A673 (cell line): ENCODE data around the gene BMF. TPM values are rescaled to one million over a fixed set of nuclear protein-coding genes. Genes with fewer than 3 reads are reported as not detected.
"Not testable (repeated sequence)": the region's sequence is repeated elsewhere in the genome, so short reads cannot be mapped to it uniquely, and the experiment has no call there.

Experiments
- BruUV-seq: library from RNA; stranded (reverse); fragments of 400-500 nt; replicated peaks from 2 replicates; lab custom pipeline; 2021; lab: Mats Ljungman, UMichigan
- CTCF ChIA-PET: fragments of 300-600 bp; sonication (Branson Sonifier 250); formaldehyde crosslinking; loops from one replicate; lab custom pipeline; 2022; ENCODE audit warnings: antibody characterized with exemption; lab: Charles Lee
- POLR2A ChIA-PET: fragments of 300-600 bp; sonication (Branson Sonifier 250); formaldehyde crosslinking; loops from one replicate; lab custom pipeline; 2022; ENCODE audit warnings: antibody characterized with exemption; ENCODE audit not compliant: low non-redundant PET; lab: Charles Lee
- DNase-seq: peaks from one replicate; pipeline ENCODE4 v3.0.0-alpha.2; 2015; ENCODE audit warnings: low spot score
- H3K27ac ChIP-seq: fragments of 200-600 bp; sonication (generic); 2 replicates; pipeline ENCODE4 v1.5.1; 2016; ENCODE audit warnings: mixed run types, low read depth, mild to moderate bottlenecking, mixed read lengths, antibody characterized with exemption, low read length; ENCODE audit not compliant: poor library complexity, severe bottlenecking
- H3K27me3 ChIP-seq: fragments of 200-600 bp; sonication (generic); replicated peaks from 2 replicates; pipeline ENCODE4 v1.6.1; 2017; ENCODE audit warnings: mixed run types, low read depth, mild to moderate bottlenecking, mixed read lengths, antibody characterized with exemption, low read length; ENCODE audit not compliant: insufficient read depth, poor library complexity
- H3K36me3 ChIP-seq: fragments of 200-600 bp; sonication (generic); 2 replicates; pipeline ENCODE4 v1.6.1; 2016; ENCODE audit warnings: mixed run types, mild to moderate bottlenecking, mixed read lengths, antibody characterized with exemption, low read length; ENCODE audit not compliant: insufficient read depth, poor library complexity, severe bottlenecking
- H3K4me1 ChIP-seq: fragments of 200-600 bp; sonication (generic); 2 replicates; pipeline ENCODE4 v1.6.1; 2017; ENCODE audit warnings: mixed run types, mild to moderate bottlenecking, mixed read lengths, antibody characterized with exemption, low read length; ENCODE audit not compliant: insufficient read depth, poor library complexity, severe bottlenecking
- H3K4me3 ChIP-seq: fragments of 200-600 bp; sonication (generic); 2 replicates; pipeline ENCODE4 v1.5.1; 2016; ENCODE audit warnings: low read depth, mixed run types, mild to moderate bottlenecking, mixed read lengths, low read length; ENCODE audit not compliant: poor library complexity, severe bottlenecking
- H3K9me3 ChIP-seq: fragments of 200-600 bp; sonication (generic); 2 replicates; pipeline ENCODE4 v1.6.1; 2016; ENCODE audit warnings: mixed run types, low read depth, mild to moderate bottlenecking, mixed read lengths, antibody characterized with exemption, low read length; ENCODE audit not compliant: poor library complexity, severe bottlenecking
- EZH2 ChIP-seq: fragments of 200-600 bp; sonication (generic); IDR thresholded peaks from 2 replicates; pipeline ENCODE4 v1.6.1; 2017; ENCODE audit warnings: borderline replicate concordance, low read depth, mild to moderate bottlenecking, mixed read lengths, antibody characterized with exemption, low read length; ENCODE audit not compliant: poor library complexity, severe bottlenecking
- intact Hi-C: fragments of 100-400 bp; cut with micrococcal nuclease; formaldehyde crosslinking; loops from one replicate; pipeline ENCODE4 v1.10.0; 2022; ENCODE audit not compliant: unreplicated experiment
- total RNA-seq: library from RNA; stranded (reverse); gene quantifications from 2 replicates; pipeline ENCODE4 v1.2.3, GENCODE V29; 2021
- TF ChIP-seq, protein P1 (sequence below): fragments of 300-800, 200-600 bp; sonication (generic); conservative IDR thresholded peaks from 2 replicates; pipeline ENCODE4 v1.5.1; 2017; ENCODE audit warnings: low read depth, mild to moderate bottlenecking, antibody characterized with exemption, low read length, moderate library complexity, mixed read lengths

The BMF gene
- total RNA-seq, 1 experiment from 2014 or later: 18.5 TPM

DNA sequence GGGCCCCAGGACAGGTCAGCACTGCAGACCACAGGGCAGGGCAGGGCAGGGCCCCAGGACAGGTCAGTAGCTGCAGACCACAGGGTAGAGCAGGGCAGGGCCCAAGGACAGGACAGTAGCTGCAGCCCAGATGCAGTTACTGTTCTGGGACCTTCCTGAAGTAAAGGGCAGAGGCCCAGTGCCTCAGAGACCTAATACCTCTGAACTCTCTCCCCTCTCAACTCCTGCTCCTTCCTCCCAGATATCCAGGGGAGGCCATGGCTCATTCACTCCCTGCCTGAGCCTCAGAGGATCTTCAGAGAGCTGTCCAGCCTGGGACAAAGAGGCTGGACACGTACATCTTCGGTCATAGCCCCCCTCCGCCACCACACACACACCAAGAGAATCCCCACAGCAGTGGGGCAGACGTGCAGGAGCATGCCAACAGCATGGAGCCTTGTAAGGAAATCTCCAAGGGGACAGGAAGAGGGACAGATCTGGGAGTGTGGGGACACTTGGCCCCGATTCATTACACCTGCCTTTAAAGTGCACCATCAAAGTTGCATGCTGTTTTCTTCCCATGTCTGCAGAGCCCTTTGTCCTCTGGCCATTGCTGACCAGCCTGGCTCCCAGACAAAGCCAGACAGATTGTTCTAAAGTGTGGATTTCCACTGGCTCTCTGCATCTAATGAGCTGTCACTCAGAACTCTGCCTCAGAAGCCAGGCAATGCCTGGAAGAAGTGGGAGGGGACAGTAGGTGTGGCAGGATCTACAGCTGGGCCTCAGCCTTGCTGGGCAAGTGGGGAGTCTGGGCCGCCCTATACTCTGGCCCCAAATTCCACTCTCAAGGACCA lies 28.0 kb upstream of the BMF start:
- DNase-seq: no peak
- TF ChIP-seq EZH2: no peak
- TF ChIP-seq, protein P1, sequence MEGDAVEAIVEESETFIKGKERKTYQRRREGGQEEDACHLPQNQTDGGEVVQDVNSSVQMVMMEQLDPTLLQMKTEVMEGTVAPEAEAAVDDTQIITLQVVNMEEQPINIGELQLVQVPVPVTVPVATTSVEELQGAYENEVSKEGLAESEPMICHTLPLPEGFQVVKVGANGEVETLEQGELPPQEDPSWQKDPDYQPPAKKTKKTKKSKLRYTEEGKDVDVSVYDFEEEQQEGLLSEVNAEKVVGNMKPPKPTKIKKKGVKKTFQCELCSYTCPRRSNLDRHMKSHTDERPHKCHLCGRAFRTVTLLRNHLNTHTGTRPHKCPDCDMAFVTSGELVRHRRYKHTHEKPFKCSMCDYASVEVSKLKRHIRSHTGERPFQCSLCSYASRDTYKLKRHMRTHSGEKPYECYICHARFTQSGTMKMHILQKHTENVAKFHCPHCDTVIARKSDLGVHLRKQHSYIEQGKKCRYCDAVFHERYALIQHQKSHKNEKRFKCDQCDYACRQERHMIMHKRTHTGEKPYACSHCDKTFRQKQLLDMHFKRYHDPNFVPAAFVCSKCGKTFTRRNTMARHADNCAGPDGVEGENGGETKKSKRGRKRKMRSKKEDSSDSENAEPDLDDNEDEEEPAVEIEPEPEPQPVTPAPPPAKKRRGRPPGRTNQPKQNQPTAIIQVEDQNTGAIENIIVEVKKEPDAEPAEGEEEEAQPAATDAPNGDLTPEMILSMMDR: no peak
- intact Hi-C loops: no loop called here
- Histone ChIP-seq H3K36me3 (no peaks in the 10 kb centered on the region), H3K27me3 (no peaks in the 10 kb centered on the region), H3K9me3 (no peaks in the 10 kb centered on the region), H3K4me3 (no peak overlapping the region), H3K4me1 (no peaks in the 10 kb centered on the region), H3K27ac (no peak overlapping the region)
- ChIA-PET CTCF (no interaction called here), POLR2A (no interaction called here)
- no TSS peak for BruUV-seq

DNA sequence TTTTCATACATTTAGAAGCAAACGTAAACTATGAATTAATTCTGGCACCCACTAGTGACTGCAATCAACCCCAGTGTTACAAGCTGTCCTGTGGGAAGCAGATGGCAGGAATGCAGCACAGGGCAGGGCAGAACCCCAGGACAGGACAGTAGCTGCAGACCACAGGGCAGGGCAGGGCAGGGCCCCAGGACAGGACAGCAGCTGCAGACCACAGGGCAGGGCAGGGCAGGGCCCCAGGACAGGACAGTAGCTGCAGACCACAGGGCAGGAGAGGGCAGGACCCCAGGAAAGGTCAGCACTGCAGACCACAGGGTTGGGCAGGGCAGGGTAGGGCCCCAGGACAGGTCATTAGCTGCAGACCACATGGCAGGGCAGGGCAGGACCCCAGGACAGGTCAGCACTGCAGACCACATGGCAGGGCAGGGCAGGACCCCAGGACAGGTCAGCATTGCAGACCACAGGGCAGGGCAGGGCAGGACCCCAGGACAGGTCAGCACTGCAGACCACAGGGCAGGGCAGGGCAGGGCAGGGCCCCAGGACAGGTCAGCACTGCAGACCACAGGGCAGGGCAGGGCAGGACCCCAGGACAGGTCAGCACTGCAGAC lies 27.3 kb upstream of the BMF start:
- POLR2A ChIA-PET, H3K27ac ChIP-seq, H3K4me3 ChIP-seq, intact Hi-C loops, H3K27me3 ChIP-seq, DNase-seq, H3K4me1 ChIP-seq, H3K9me3 ChIP-seq, CTCF ChIA-PET, BruUV-seq, H3K36me3 ChIP-seq: not testable (repeated sequence)

DNA sequence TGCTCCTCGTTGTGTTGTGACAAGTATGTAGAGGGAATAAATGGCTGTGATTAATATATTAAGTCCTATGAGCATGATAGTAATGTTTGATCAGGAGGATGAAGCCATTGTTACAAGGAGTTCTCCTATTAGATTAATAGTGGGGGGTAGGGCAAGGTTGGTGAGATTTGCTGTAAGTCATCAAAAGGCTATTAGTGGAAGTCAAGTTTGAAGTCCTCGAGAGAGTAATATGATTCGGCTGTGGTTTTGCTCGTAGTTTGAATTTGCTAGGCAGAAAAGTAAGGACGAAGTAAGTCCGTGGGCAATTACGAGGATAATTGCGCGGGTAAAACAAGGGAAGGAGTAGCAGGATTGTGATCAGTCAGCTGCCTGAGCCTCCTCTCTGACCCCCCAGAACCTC lies 26.2 kb upstream of the BMF start:
- H3K36me3 ChIP-seq: no peaks in the 10 kb centered on the region
- ChIA-PET CTCF (no interaction called here), POLR2A (no interaction called here)
- no peak for DNase-seq
- no peak overlapping the region for H3K27ac ChIP-seq
- H3K4me1 ChIP-seq: no peaks in the 10 kb centered on the region
- intact Hi-C loops: no loop called here
- no TSS peak for BruUV-seq
- no peaks in the 10 kb centered on the region for H3K27me3 ChIP-seq
- no peak for TF ChIP-seq EZH2
- TF ChIP-seq, protein P1: no peak
- H3K9me3 ChIP-seq: no peaks in the 10 kb centered on the region
- no peak overlapping the region for H3K4me3 ChIP-seq
